ENCODE data around the gene ZNF511.

Gene ZNF511

GRCh38 chr10:133274751-133275683, 33.7 kb upstream of the ZNF511 start:
- DNase-seq (ENCODE audit: low spot score): no peak

- DNase-seq (ENCODE audit: low spot score): no peak
Observed at GRCh38 chr10:133275684-133276092, 33.0 kb upstream of the ZNF511 start.

GRCh38 chr10:133276100-133276434, 32.6 kb upstream of the ZNF511 start:
- DNase-seq (ENCODE audit: low spot score): no peak

GRCh38 chr10:133276435-133277201, 32.1 kb upstream of the ZNF511 start, which contains the start of gene ADAM8:
Gene ADAM8 (minus strand): TSS chr10:133276868. CDS start chr10:133276817, 51 bp downstream.
- DNase-seq (ENCODE audit: low spot score): peak; percentile 73

- no peak for DNase-seq (ENCODE audit: low spot score)
Observed at GRCh38 chr10:133277277-133277992, 31.3 kb upstream of the ZNF511 start.

- DNase-seq (ENCODE audit: low spot score): no peak
Observed at GRCh38 chr10:133277993-133278576, 30.6 kb upstream of the ZNF511 start.

GRCh38 chr10:133278577-133279265, 30.0 kb upstream of the ZNF511 start:
- no peak for DNase-seq (ENCODE audit: low spot score)

- DNase-seq (ENCODE audit: low spot score): no peak
Observed at GRCh38 chr10:133279326-133280226, 29.1 kb upstream of the ZNF511 start.

GRCh38 chr10:133280391-133281059, 28.2 kb upstream of the ZNF511 start:
- no peak for DNase-seq (ENCODE audit: low spot score)

- no peak for DNase-seq (ENCODE audit: low spot score)
Observed at GRCh38 chr10:133281084-133281483, 27.6 kb upstream of the ZNF511 start.

GRCh38 chr10:133281628-133282372, 26.9 kb upstream of the ZNF511 start:
- DNase-seq (ENCODE audit: low spot score): no peak

- no peak for DNase-seq (ENCODE audit: low spot score)
Observed at GRCh38 chr10:133282846-133283390, 25.8 kb upstream of the ZNF511 start.

- DNase-seq (ENCODE audit: low spot score): no peak
Observed at GRCh38 chr10:133283931-133284330, 24.8 kb upstream of the ZNF511 start.

GRCh38 chr10:133285217-133285616, 23.5 kb upstream of the ZNF511 start:
- no peak for DNase-seq (ENCODE audit: low spot score)

- no peak for DNase-seq (ENCODE audit: low spot score)
Observed at GRCh38 chr10:133286366-133286765, 22.3 kb upstream of the ZNF511 start.

GRCh38 chr10:133287832-133288500, 20.7 kb upstream of the ZNF511 start:
- DNase-seq (ENCODE audit: low spot score): no peak

- no peak for DNase-seq (ENCODE audit: low spot score)
Observed at GRCh38 chr10:133289761-133290160, 19.0 kb upstream of the ZNF511 start.

Data from AG08396 (cell line).